ENCODE results near the gene CELA1. TPM values are rescaled to one million over a fixed set of nuclear protein-coding genes. Genes with fewer than 3 reads are reported as not detected.

The CELA1 gene
- total RNA-seq, 1 experiment from 2014 or later: not detected

- Histone ChIP-seq H3K27ac (ENCODE audit: low read depth, low read length, poor library complexity, severe bottlenecking) (no peak overlapping the region), H3K4me3 (ENCODE audit: low read depth, low read length, poor library complexity, severe bottlenecking) (no peak overlapping the region), H3K36me3 (ENCODE audit: insufficient read depth, low read length, poor library complexity, severe bottlenecking) (no peaks in the 10 kb centered on the region), H3K4me1 (ENCODE audit: insufficient read depth, low read length, poor library complexity, severe bottlenecking) (peaks cover 5% of the 10 kb centered on the region), H3K27me3 (replicated peaks; ENCODE audit: insufficient read depth, low read depth, low read length, poor library complexity) (no peaks in the 10 kb centered on the region), H3K9me3 (ENCODE audit: low read depth, low read length, poor library complexity, severe bottlenecking) (no peaks in the 10 kb centered on the region)
- no peak for DNase-seq (ENCODE audit: low spot score)
- BruUV-seq (replicated peaks): no TSS peak
- TF ChIP-seq EZH2 (IDR thresholded peaks at IDR 0.05; ENCODE audit: borderline replicate concordance, low read depth, low read length, poor library complexity, severe bottlenecking): no peak
- TF ChIP-seq, protein P1, sequence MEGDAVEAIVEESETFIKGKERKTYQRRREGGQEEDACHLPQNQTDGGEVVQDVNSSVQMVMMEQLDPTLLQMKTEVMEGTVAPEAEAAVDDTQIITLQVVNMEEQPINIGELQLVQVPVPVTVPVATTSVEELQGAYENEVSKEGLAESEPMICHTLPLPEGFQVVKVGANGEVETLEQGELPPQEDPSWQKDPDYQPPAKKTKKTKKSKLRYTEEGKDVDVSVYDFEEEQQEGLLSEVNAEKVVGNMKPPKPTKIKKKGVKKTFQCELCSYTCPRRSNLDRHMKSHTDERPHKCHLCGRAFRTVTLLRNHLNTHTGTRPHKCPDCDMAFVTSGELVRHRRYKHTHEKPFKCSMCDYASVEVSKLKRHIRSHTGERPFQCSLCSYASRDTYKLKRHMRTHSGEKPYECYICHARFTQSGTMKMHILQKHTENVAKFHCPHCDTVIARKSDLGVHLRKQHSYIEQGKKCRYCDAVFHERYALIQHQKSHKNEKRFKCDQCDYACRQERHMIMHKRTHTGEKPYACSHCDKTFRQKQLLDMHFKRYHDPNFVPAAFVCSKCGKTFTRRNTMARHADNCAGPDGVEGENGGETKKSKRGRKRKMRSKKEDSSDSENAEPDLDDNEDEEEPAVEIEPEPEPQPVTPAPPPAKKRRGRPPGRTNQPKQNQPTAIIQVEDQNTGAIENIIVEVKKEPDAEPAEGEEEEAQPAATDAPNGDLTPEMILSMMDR (conservative IDR thresholded peaks at IDR 0.05; ENCODE audit: low read depth, low read length): no peak
- ChIA-PET POLR2A (ENCODE audit: low non-redundant PET) (no interaction called here), CTCF (interaction anchor here (0.6 kb wide), 1 partner anchor 278 kb away, joined by 3 read pairs; no protein-coding TSS in a partner anchor)
- intact Hi-C loops (cut with micrococcal nuclease; ENCODE audit: unreplicated experiment): no loop called here
Measured at GRCh38 chr12:51361161-51362016, 14.9 kb upstream of the CELA1 start.

GRCh38 chr12:51360315-51360714 lies 13.8 kb upstream of the CELA1 start:
- no TSS peak for BruUV-seq (replicated peaks)
- CTCF ChIA-PET: no interaction called here
- Histone ChIP-seq H3K27ac (ENCODE audit: low read depth, low read length, poor library complexity, severe bottlenecking) (no peak overlapping the region), H3K4me3 (ENCODE audit: low read depth, low read length, poor library complexity, severe bottlenecking) (no peak overlapping the region), H3K4me1 (ENCODE audit: insufficient read depth, low read length, poor library complexity, severe bottlenecking) (peaks cover 5% of the 10 kb centered on the region), H3K9me3 (ENCODE audit: low read depth, low read length, poor library complexity, severe bottlenecking) (no peaks in the 10 kb centered on the region), H3K36me3 (ENCODE audit: insufficient read depth, low read length, poor library complexity, severe bottlenecking) (no peaks in the 10 kb centered on the region), H3K27me3 (replicated peaks; ENCODE audit: insufficient read depth, low read depth, low read length, poor library complexity) (no peaks in the 10 kb centered on the region)
- intact Hi-C loops (cut with micrococcal nuclease; ENCODE audit: unreplicated experiment): no loop called here
- TF ChIP-seq, protein P1 (conservative IDR thresholded peaks at IDR 0.05; ENCODE audit: low read depth, low read length): no peak
- TF ChIP-seq EZH2 (IDR thresholded peaks at IDR 0.05; ENCODE audit: borderline replicate concordance, low read depth, low read length, poor library complexity, severe bottlenecking): no peak
- DNase-seq (ENCODE audit: low spot score): no peak
- POLR2A ChIA-PET (ENCODE audit: low non-redundant PET): interaction anchor here (0.6 kb wide), 1 partner anchor 289 kb away, joined by 3 read pairs; no protein-coding TSS in a partner anchor

GRCh38 chr12:51359851-51360250 lies 13.4 kb upstream of the CELA1 start:
- no peaks in the 10 kb centered on the region for H3K9me3 ChIP-seq (ENCODE audit: low read depth, low read length, poor library complexity, severe bottlenecking)

More at GRCh38 chr12:51359851-51360250, 13.4 kb upstream of the CELA1 start:
- H3K4me3 ChIP-seq (ENCODE audit: low read depth, low read length, poor library complexity, severe bottlenecking): no peak overlapping the region
- TF ChIP-seq, protein P1 (conservative IDR thresholded peaks at IDR 0.05; ENCODE audit: low read depth, low read length): no peak
- TF ChIP-seq EZH2 (IDR thresholded peaks at IDR 0.05; ENCODE audit: borderline replicate concordance, low read depth, low read length, poor library complexity, severe bottlenecking): no peak
- intact Hi-C loops (cut with micrococcal nuclease; ENCODE audit: unreplicated experiment): no loop called here
- no TSS peak for BruUV-seq (replicated peaks)
- H3K36me3 ChIP-seq (ENCODE audit: insufficient read depth, low read length, poor library complexity, severe bottlenecking): no peaks in the 10 kb centered on the region
- peak; percentile 19 for DNase-seq (ENCODE audit: low spot score)
- CTCF ChIA-PET: no interaction called here
- H3K4me1 ChIP-seq (ENCODE audit: insufficient read depth, low read length, poor library complexity, severe bottlenecking): peaks cover 5% of the 10 kb centered on the region
- H3K27me3 ChIP-seq (replicated peaks; ENCODE audit: insufficient read depth, low read depth, low read length, poor library complexity): no peaks in the 10 kb centered on the region
- H3K27ac ChIP-seq (ENCODE audit: low read depth, low read length, poor library complexity, severe bottlenecking): no peak overlapping the region
- POLR2A ChIA-PET (ENCODE audit: low non-redundant PET): no interaction called here
